Dermis lymphatic vessel endothelial cell (primary cell): ENCODE measurements around the gene CHMP6. TPM values are rescaled to one million over a fixed set of nuclear protein-coding genes. Genes with fewer than 3 reads are reported as not detected.

Experiments used
- total RNA-seq: library from RNA; depleted of rRNA; stranded (reverse); fragments of >200 nt; gene quantifications from 2 replicates; pipeline ENCODE4 v1.2.1, GENCODE V29; 2014

Gene CHMP6
- total RNA-seq: 14.0 and 14.4 TPM in 2 replicates

GRCh38 chr17:80991645-80992076, at the start of gene CHMP6:
TSS of gene CHMP6 (plus strand) at chr17:80991841. CDS start at chr17:80991919, 78 bp downstream.

GRCh38 chr17:81034779-81035520, 43.3 kb downstream of the CHMP6 start, which contains the start of gene BAIAP2:
TSS of gene BAIAP2 (plus strand) at chr17:81035151. CDS start at chr17:81035255, 104 bp downstream.

Other genes with a start within 250 kb of the CHMP6 start
- gene BAIAP2, start 43.3 kb downstream of the CHMP6 start, total RNA-seq: 45.2 and 62.4 TPM in 2 replicates
- gene PVALEF, start 173.7 kb downstream of the CHMP6 start, total RNA-seq: not detected in 2 replicates
- 1.3 and 1.7 TPM in 2 replicates for gene AATK, start 174.4 kb downstream of the CHMP6 start, total RNA-seq
- 4.2 and 7.2 TPM in 2 replicates for gene CEP131, start 231.1 kb downstream of the CHMP6 start, total RNA-seq
- 6.1 and 7.6 TPM in 2 replicates for gene TEPSIN, start 247.2 kb downstream of the CHMP6 start, total RNA-seq
- gene NDUFAF8, start 247.5 kb downstream of the CHMP6 start, total RNA-seq: 10.8 and 14.2 TPM in 2 replicates